ENCODE results near the gene SLC25A29. TPM values are rescaled to one million over a fixed set of nuclear protein-coding genes. Genes with fewer than 3 reads are reported as not detected.

Gene SLC25A29
- polyA plus RNA-seq, 4 donors, result 32.7 to 99.6 (median 64.2) TPM

DNA sequence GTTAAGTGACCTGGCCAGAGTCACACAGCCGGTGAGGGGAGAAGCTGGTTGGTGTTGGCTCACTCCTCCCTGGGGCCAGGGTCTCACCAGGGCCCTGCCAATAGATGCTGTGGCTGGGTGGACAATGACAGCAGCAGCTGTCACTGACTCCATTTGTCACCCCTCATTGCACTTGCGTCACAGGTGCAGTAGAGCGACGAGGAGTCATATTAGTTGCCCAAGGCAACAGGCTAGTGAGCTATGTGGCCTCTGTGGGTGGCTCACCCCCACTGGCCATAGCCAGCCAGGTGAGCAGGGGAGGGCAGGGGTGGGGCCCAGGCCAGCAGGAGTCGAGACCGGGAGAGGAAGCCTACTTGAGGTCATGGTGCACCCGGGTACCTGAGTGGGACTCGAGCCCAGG, 26.6 kb upstream of the SLC25A29 start:
- DNase-seq (ENCODE audit: low read depth in 4 of 4, low spot score in 2 of 4), result no peak

GRCh38 chr14:100332071-100332639, 25.9 kb upstream of the SLC25A29 start:
- DNase-seq (ENCODE audit: low read depth in 4 of 4, low spot score in 2 of 4), result no peak

- DNase-seq (ENCODE audit: low read depth in 4 of 4, low spot score in 2 of 4), result no peak
Observed at GRCh38 chr14:100330388-100330931, 24.2 kb upstream of the SLC25A29 start.

GRCh38 chr14:100330007-100330344, 23.7 kb upstream of the SLC25A29 start:
- DNase-seq (ENCODE audit: low read depth in 4 of 4, low spot score in 2 of 4), result no peak

DNA sequence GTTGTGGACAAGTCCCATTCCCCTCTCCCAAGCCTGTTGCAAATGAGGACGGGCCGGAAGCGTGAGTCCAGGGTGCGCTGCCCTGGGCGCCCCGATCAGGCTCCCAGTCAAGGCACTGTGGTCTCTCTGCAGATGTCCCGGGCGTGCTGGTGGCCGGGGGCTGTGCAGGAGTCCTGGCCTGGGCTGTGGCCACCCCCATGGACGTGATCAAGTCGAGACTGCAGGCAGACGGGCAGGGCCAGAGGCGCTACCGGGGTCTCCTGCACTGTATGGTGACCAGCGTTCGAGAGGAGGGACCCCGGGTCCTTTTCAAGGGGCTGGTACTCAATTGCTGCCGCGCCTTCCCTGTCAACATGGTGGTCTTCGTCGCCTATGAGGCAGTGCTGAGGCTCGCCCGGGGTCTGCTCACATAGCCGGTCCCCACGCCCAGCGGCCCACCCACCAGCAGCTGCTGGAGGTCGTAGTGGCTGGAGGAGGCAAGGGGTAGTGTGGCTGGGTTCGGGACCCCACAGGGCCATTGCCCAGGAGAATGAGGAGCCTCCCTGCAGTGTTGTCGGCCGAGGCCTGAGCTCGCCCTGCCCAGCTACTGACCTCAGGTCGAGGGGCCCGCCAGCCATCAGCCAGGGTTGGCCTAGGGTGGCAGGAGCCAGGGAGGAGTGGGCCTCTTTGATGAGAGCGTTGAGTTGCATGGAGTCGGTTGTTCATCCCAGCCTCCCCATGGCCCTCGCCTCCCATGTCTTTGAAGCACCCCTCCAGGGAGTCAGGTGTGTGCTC, 23.2 kb upstream of the SLC25A29 start:
- no peak for DNase-seq (ENCODE audit: low read depth in 4 of 4, low spot score in 2 of 4)

DNA sequence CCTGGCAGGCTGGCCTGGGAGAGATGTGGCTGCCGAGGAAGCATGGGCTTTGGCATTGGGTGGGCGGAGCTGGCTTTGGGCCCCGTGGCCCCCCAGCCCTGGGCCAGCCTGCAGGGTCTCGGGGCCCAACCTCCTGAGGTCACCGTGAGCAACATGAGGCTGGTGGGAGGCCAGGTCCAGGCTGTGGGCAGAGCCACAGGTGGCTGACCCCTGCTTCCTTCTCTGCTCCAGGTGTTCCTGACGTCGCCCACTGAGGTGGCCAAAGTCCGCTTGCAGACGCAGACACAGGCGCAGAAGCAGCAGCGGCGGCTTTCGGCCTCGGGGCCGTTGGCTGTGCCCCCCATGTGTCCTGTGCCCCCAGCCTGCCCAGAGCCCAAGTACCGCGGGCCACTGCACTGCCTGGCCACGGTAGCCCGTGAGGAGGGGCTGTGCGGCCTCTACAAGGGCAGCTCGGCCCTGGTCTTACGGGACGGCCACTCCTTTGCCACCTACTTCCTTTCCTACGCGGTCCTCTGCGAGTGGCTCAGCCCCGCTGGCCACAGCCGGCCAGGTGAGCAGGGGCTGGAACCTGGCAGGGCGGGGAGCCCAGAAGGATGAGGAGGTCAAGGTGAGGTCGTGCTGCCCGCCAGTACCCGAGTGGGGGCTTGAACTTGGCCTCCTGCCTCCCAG, 22.4 kb upstream of the SLC25A29 start:
- DNase-seq (ENCODE audit: low read depth in 4 of 4, low spot score in 2 of 4), result no peak

GRCh38 chr14:100327128-100327527, 20.9 kb upstream of the SLC25A29 start:
- no peak for DNase-seq (ENCODE audit: low read depth in 4 of 4, low spot score in 2 of 4)

GRCh38 chr14:100325958-100326357, 19.7 kb upstream of the SLC25A29 start:
- DNase-seq (ENCODE audit: low read depth in 4 of 4, low spot score in 2 of 4), result no peak

GRCh38 chr14:100325231-100325632, 19.0 kb upstream of the SLC25A29 start:
- no peak for DNase-seq (ENCODE audit: low read depth in 4 of 4, low spot score in 2 of 4)

- no peak for DNase-seq (ENCODE audit: low read depth in 4 of 4, low spot score in 2 of 4)
Observed at GRCh38 chr14:100323942-100324307, 17.7 kb upstream of the SLC25A29 start.

GRCh38 chr14:100323121-100323941, 17.1 kb upstream of the SLC25A29 start, which contains the start of gene SLC25A47:
Gene SLC25A47 (plus strand): TSS chr14:100323339. CDS start chr14:100323415, 76 bp downstream.
- DNase-seq (ENCODE audit: low read depth in 4 of 4, low spot score in 2 of 4), result no peak

DNA sequence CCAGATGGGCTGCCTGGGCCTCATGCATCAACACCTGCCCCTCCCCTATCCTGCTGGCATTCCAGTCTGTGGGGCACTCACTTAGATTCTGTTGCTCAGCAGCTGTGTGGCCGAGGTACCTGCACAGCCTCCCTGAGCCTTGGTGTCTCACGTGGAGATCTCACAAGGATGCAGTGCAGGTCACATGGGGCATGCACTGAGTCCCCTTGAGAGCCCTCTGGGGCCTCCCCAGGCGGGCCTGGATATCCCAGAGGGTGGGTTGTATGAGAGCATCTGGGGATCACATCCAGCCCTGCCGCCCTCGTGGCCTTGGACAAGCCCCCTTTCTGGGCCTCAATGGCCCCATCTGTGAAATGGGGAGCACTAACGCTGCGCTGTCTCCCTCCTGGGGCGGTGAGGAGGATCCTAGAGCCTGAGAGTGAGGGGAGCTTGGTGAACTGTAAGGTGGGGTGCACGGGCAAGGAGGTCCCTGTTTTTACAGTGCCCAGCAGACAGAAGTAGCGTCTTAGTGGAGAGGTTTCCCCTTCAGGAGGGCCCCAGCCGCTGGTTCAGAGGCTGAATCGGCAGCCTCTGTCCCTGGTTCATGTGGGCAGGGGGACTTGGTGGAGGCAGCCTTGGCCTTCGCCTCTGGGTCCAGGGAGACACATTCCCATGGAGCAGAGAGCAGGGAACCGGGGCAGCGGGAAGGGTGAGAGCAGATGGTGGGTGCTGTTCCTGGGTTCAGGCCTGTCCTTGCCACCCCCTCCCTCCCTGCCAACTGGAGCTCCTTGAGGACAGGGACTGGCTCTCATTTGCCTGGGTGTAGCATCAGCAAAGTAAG, 16.1 kb upstream of the SLC25A29 start:
- no peak for DNase-seq (ENCODE audit: low read depth in 4 of 4, low spot score in 2 of 4)

DNA sequence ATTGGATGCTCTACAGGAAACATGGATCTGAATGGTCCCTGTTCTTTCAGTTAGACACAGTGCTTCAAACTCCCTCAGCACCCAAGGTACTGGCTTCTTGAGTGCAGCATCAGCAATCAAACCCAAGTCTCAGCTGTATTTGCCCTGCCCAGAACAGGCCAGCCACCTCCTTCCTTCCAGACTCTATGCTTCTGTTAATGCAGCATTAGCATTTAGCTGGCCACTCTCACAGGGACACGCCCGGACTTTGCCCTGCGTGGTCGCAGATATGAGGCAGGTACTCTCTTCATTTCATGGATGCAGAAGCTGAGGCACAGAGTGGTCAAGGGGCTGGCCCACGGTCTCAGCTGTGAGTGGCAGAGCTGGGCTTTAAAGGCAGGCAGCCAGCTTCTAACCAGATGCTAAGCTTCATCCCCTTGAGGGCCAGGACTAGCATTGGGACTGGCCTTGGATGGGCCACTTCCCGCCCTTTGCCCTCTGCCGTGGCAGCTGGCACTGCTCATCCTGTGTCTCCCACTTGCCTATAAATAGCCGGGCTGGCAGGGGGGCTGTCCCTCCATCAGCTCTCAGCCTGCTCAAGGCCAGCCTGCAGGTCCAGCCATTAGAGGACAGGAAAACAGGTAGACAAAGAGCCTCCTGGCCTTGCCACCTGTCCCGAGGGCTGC, 15.4 kb upstream of the SLC25A29 start:
- no peak for DNase-seq (ENCODE audit: low read depth in 4 of 4, low spot score in 2 of 4)

DNA sequence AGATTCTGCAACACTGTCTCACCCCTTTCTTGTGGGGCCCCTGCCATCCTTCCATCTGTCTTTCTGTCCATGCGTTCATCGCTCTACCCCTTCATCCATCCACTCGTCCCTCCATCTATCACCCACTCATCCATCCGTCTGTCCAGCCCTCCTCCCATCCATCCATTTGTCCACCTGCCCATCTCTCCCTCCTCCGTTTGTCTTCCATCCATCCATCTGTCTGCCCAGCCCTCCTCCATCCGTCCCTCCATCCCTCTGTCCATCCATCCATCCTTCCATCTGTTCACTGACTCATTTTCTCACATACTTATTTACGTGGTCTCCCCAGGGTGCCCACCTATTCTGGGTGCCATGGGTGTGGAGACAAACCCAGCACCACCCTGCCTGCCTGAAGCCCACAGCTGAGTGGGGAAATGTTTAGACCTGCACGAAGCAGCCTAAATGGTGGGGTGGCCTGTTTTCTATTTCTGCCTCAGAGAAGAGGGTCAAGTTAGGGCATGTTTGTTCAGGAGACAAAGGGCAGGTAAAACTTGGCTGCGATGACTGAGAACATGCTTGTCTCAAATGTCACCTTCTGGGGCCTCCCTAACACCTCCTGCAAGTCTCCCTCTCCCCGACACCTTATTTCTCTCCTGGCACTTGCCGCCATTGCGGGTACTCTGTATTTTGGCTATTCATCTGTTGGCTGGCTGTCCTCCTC, 14.1 kb upstream of the SLC25A29 start:
- DNase-seq (ENCODE audit: low read depth in 4 of 4, low spot score in 2 of 4), result no peak

DNA sequence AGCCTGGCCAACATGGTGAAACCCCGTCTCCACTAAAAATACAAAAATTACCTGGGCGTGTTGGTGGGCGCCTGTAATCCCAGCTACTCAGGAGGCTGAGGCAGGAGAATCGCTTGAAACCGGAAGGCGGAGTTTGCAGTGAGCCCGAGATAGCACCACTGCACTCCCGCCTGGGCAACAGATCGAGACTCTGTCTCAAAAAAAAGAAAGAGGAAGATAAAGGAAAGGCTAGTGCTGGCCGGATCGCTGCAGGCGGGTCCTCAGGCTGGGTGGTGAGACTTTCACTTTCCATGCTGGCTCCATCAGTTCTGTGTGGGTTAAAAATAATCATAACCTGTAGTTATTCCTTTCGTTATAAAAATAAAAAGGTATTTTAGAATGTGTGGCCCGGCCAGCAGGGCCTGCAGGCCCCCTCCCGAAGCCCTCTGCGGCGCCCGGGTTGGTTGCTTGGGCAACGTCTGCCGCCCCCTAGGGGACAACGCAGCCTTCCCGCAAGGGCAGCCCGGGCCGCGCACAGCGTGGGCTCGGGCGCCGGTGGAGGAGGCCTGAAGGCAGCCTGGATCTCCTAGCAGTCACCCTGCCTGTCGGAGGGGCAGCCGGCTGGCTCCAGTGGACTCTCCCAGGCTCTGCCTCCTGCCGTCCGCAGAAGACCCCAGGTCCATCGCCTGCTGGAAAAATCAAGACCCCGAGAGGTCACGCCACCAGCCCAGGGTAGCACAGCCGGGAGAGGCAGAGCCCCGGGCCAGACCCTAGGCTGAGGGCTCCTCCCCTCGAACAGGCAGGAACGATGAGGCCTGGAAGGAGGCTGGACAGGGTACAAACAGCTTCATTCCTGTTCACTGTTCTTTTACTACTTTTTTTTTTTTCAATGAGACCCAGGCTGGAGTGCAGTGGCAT, 11.9 kb upstream of the SLC25A29 start:
- no peak for DNase-seq (ENCODE audit: low read depth in 4 of 4, low spot score in 2 of 4)

DNA sequence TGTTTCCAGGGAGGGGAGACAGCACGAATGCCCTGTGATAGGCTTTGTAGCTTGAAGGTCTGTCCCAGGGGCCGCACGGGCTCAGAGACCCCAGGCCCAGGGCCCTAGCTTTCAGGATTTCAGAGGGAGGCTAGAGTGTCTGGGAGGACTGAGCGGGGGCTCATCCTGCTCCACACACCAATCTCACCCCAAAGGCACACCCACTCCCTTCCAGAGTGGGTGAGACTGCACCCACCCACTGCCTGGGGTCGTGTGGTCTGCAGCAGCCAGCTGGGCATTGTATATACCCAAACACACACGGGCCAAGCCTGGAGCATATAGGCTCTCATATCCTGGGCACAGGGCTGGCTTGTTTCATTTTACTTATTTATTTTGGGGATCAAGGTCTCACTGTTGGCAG, 11.1 kb upstream of the SLC25A29 start:
- no peak for DNase-seq (ENCODE audit: low read depth in 4 of 4, low spot score in 2 of 4)

GRCh38 chr14:100314724-100315123, 8.5 kb upstream of the SLC25A29 start:
- no peak for DNase-seq (ENCODE audit: low read depth in 4 of 4, low spot score in 2 of 4)

Data from left renal cortex interstitium (tissue), 4 donors.